ENCODE measurements around the gene ARHGAP24.

The ARHGAP24 gene

GRCh38 chr4:85457752-85458467 lies 17.0 kb upstream of the ARHGAP24 start:
- TF ChIP-seq POLR2AphosphoS5 (IDR thresholded peaks at IDR 0.05; ENCODE audit: low read depth, low read length), result no peak
- TF ChIP-seq TAF1 (IDR thresholded peaks at IDR 0.05; ENCODE audit: borderline replicate concordance, insufficient read depth, low read length), result no peak
- TF ChIP-seq REST (IDR thresholded peaks at IDR 0.05; ENCODE audit: insufficient read depth in 1 of 2, low read depth in 2 of 2, low read length in 2 of 2), result no peak
- no peak for TF ChIP-seq SIN3A (IDR thresholded peaks at IDR 0.05; ENCODE audit: borderline replicate concordance, insufficient read depth, low read length)
- TF ChIP-seq FOXP2 (optimal IDR thresholded peaks at IDR 0.05; ENCODE audit: borderline replicate concordance, extremely low read depth, extremely low read length, insufficient read depth), result no peak

GRCh38 chr4:85459736-85460135 lies 15.2 kb upstream of the ARHGAP24 start:
- TF ChIP-seq FOXP2 (optimal IDR thresholded peaks at IDR 0.05; ENCODE audit: borderline replicate concordance, extremely low read depth, extremely low read length, insufficient read depth) (no peak), REST (IDR thresholded peaks at IDR 0.05; ENCODE audit: insufficient read depth in 1 of 2, low read depth in 2 of 2, low read length in 2 of 2) (no peak), SIN3A (IDR thresholded peaks at IDR 0.05; ENCODE audit: borderline replicate concordance, insufficient read depth, low read length) (no peak), TAF1 (IDR thresholded peaks at IDR 0.05; ENCODE audit: borderline replicate concordance, insufficient read depth, low read length) (no peak), POLR2AphosphoS5 (IDR thresholded peaks at IDR 0.05; ENCODE audit: low read depth, low read length) (no peak)

- TF ChIP-seq FOXP2 (optimal IDR thresholded peaks at IDR 0.05; ENCODE audit: borderline replicate concordance, extremely low read depth, extremely low read length, insufficient read depth), result no peak
- no peak for TF ChIP-seq TAF1 (IDR thresholded peaks at IDR 0.05; ENCODE audit: borderline replicate concordance, insufficient read depth, low read length)
- TF ChIP-seq REST (IDR thresholded peaks at IDR 0.05; ENCODE audit: insufficient read depth in 1 of 2, low read depth in 2 of 2, low read length in 2 of 2), result no peak
- TF ChIP-seq SIN3A (IDR thresholded peaks at IDR 0.05; ENCODE audit: borderline replicate concordance, insufficient read depth, low read length), result no peak
- TF ChIP-seq POLR2AphosphoS5 (IDR thresholded peaks at IDR 0.05; ENCODE audit: low read depth, low read length), result no peak
These were observed 594 bp upstream of the ARHGAP24 start for GRCh38 chr4:85474356-85474755.

GRCh38 chr4:85475631-85476233 lies 782 bp downstream of the ARHGAP24 start:
- no peak for TF ChIP-seq TAF1 (IDR thresholded peaks at IDR 0.05; ENCODE audit: borderline replicate concordance, insufficient read depth, low read length)
- no peak for TF ChIP-seq REST (IDR thresholded peaks at IDR 0.05; ENCODE audit: insufficient read depth in 1 of 2, low read depth in 2 of 2, low read length in 2 of 2)
- no peak for TF ChIP-seq SIN3A (IDR thresholded peaks at IDR 0.05; ENCODE audit: borderline replicate concordance, insufficient read depth, low read length)
- TF ChIP-seq POLR2AphosphoS5 (IDR thresholded peaks at IDR 0.05; ENCODE audit: low read depth, low read length), result no peak
- no peak for TF ChIP-seq FOXP2 (optimal IDR thresholded peaks at IDR 0.05; ENCODE audit: borderline replicate concordance, extremely low read depth, extremely low read length, insufficient read depth)
